Endothelial cell of umbilical vein (primary cell): ENCODE data around the gene IL17RB. TPM values are rescaled to one million over a fixed set of nuclear protein-coding genes. Genes with fewer than 3 reads are reported as not detected.

Experiments
- BruUV-seq: library from RNA; stranded (reverse); fragments of 400-500 nt; replicated peaks from 2 replicates; lab custom pipeline; 2021; lab: Mats Ljungman, UMichigan
- CTCF ChIA-PET: fragments of 300-600, 350-600 bp; sonication (Branson Sonifier 250); formaldehyde crosslinking; loops from one replicate; lab custom pipeline; 2021; ENCODE audit warnings: antibody characterized with exemption, inconsistent platforms; lab: Charles Lee
- POLR2A ChIA-PET: fragments of 300-600, 350-600 bp; sonication (Branson Sonifier 250); formaldehyde crosslinking; loops from one replicate; lab custom pipeline; 2021; ENCODE audit warnings: antibody characterized with exemption, inconsistent platforms; lab: Charles Lee
- DNase-seq: peaks from one replicate; pipeline ENCODE4 v3.0.0-alpha.2; 2011; ENCODE audit warnings: low read depth, low spot score
- FAIRE-seq: peaks from 2 replicates; lab custom pipeline; 2011; peaks lifted over from hg19 to GRCh38; lab: Jason Lieb, UNC
- H2AFZ ChIP-seq: 2 replicates; pipeline ENCODE4 v1.6.0; 2012; ENCODE audit warnings: low read depth, low read length, control low read depth, inconsistent platforms
- H3K27ac ChIP-seq: 2 replicates; pipeline ENCODE4 v1.5.1; 2011; ENCODE audit warnings: low read depth, mild to moderate bottlenecking, control low read depth, low read length, moderate library complexity; ENCODE audit not compliant: insufficient read depth
- H3K27me3 ChIP-seq, 2 experiments: 2 replicates each; pipeline versions ENCODE4 v1.6.0 to v1.6.1; 2011; ENCODE audit warnings: low read length in 2 of 2, mixed read lengths in 1 of 2; ENCODE audit not compliant: control insufficient read depth in 2 of 2, insufficient read depth in 2 of 2
- H3K36me3 ChIP-seq, 2 experiments: 2 replicates in 1 of 2; 3 replicates in 1 of 2; pipeline ENCODE4 v1.5.1; 2011; ENCODE audit warnings: low read length in 2 of 2, mild to moderate bottlenecking in 1 of 2, moderate library complexity in 1 of 2; ENCODE audit not compliant: control insufficient read depth in 2 of 2, insufficient read depth in 2 of 2; ENCODE audit errors: extremely low read depth in 1 of 2
- H3K4me1 ChIP-seq: 3 replicates; pipeline ENCODE4 v1.5.1; 2011; ENCODE audit warnings: mild to moderate bottlenecking, low read length; ENCODE audit not compliant: control insufficient read depth, insufficient read depth; ENCODE audit errors: extremely low read depth
- H3K4me2 ChIP-seq: 2 replicates; pipeline ENCODE4 v1.6.1; 2011; ENCODE audit warnings: low read length, control low read depth, mixed read lengths; ENCODE audit not compliant: insufficient read depth
- H3K4me3 ChIP-seq, 3 experiments: fragments of 200-600 bp in 1 of 3; sonication (generic), shearing (Covaris generic) in 1 of 3; replicated peaks in 1 of 3; 2 replicates each; pipeline ENCODE4 v1.5.1; 2011 to 2016; ENCODE audit warnings: control low read depth in 3 of 3, low read length in 3 of 3, mild to moderate bottlenecking in 2 of 3, inconsistent platforms in 1 of 3, low read depth in 1 of 3, moderate library complexity in 1 of 3; ENCODE audit not compliant: insufficient read depth in 1 of 3
- H3K79me2 ChIP-seq: 2 replicates; pipeline ENCODE4 v1.6.0; 2012; ENCODE audit warnings: low read length, inconsistent platforms; ENCODE audit not compliant: control insufficient read depth, insufficient read depth
- H3K9ac ChIP-seq: replicated peaks from 2 replicates; pipeline ENCODE3; 2011; ENCODE audit warnings: low read length, control low read depth; ENCODE audit not compliant: insufficient read depth; ENCODE audit errors: extremely low read depth
- H3K9me1 ChIP-seq: replicated peaks from 3 replicates; pipeline ENCODE4 v1.6.0; 2011; ENCODE audit warnings: mild to moderate bottlenecking, low read length; ENCODE audit not compliant: control insufficient read depth, insufficient read depth; ENCODE audit errors: extremely low read depth
- H3K9me3 ChIP-seq: replicated peaks from 2 replicates; pipeline ENCODE4 v1.5.1; 2012; ENCODE audit warnings: low read length, inconsistent platforms; ENCODE audit not compliant: control insufficient read depth, insufficient read depth
- H4K20me1 ChIP-seq: replicated peaks from 2 replicates; pipeline ENCODE3; 2011; ENCODE audit warnings: mild to moderate bottlenecking, low read length; ENCODE audit not compliant: control insufficient read depth, insufficient read depth; ENCODE audit errors: extremely low read depth
- EZH2 ChIP-seq: IDR thresholded peaks from 2 replicates; pipeline ENCODE4 v1.6.1; 2012; ENCODE audit warnings: borderline replicate concordance, low read depth, mild to moderate bottlenecking, moderate library complexity, low read length, inconsistent platforms; ENCODE audit not compliant: severe bottlenecking
- FOS ChIP-seq: IDR thresholded peaks from 2 replicates; pipeline ENCODE4 v1.6.1; 2011; ENCODE audit warnings: mild to moderate bottlenecking, low read length, moderate library complexity, borderline replicate concordance; ENCODE audit not compliant: insufficient read depth
- GATA2 ChIP-seq: IDR thresholded peaks from 2 replicates; pipeline ENCODE4 v1.7.0; 2011; ENCODE audit warnings: low read depth, mild to moderate bottlenecking, moderate library complexity, mixed read lengths, low read length; ENCODE audit not compliant: insufficient read length, insufficient read depth
- JUN ChIP-seq: IDR thresholded peaks from 2 replicates; pipeline ENCODE4 v1.6.1; 2011; ENCODE audit warnings: borderline replicate concordance, low read depth; ENCODE audit not compliant: insufficient read length, insufficient read depth
- MAX ChIP-seq: IDR thresholded peaks from 2 replicates; pipeline ENCODE4 v1.6.1; 2011; ENCODE audit not compliant: insufficient read depth, insufficient read length
- MYC ChIP-seq: IDR thresholded peaks from one replicate; pipeline ENCODE4 v1.6.1; 2011; ENCODE audit warnings: mild to moderate bottlenecking, low read depth, low read length
- POLR2A ChIP-seq: IDR thresholded peaks from 2 replicates; pipeline ENCODE4 v1.6.1; 2012; ENCODE audit warnings: low read depth, mild to moderate bottlenecking, control low read depth, low read length
- POLR2AphosphoS5 ChIP-seq: IDR thresholded peaks from 2 replicates; pipeline ENCODE4 v1.6.1; 2012; ENCODE audit warnings: low read depth, mild to moderate bottlenecking, control low read depth, low read length, moderate library complexity; ENCODE audit not compliant: insufficient read depth
- dilution Hi-C: fragments of 300-500 bp; cut with MboI; formaldehyde crosslinking; loops from one replicate; pipeline ENCODE4 v1.15.0; 2019; ENCODE audit warnings: low sequenced_read_pairs; ENCODE audit not compliant: extremely low pct_ligation_motif_present
- intact Hi-C: fragments of 100-400 bp; cut with micrococcal nuclease; formaldehyde crosslinking; loops from one replicate; pipeline ENCODE4 v1.10.0; 2022
- polyA plus RNA-seq, 4 experiments: library from polyadenylated mRNA; depleted of rRNA in 3 of 4; stranded (reverse) in 3 of 4; unstranded in 1 of 4; fragments of >200 nt; gene quantifications; 2 replicates each; pipeline versions ENCODE4 v1.2.1 to v1.2.3, GENCODE V29; 2011 to 2012; ENCODE audit warnings: missing spikeins in 1 of 4
- total RNA-seq: library from RNA; stranded (reverse); gene quantifications from 2 replicates; pipeline ENCODE4 v1.2.3, GENCODE V29; 2021
- TF ChIP-seq, protein P1 (sequence below), 2 donors: IDR thresholded peaks; 1 replicate in 1 of 2; 2 replicates in 1 of 2; pipeline ENCODE4 v1.5.1; 2011; ENCODE audit warnings: low read length in 2 of 2, mild to moderate bottlenecking in 2 of 2, moderate library complexity in 2 of 2, control low read depth in 1 of 2, inconsistent platforms in 1 of 2, low read depth in 1 of 2; ENCODE audit not compliant: insufficient read depth in 1 of 2; ENCODE audit errors: extremely low read depth in 1 of 2

Gene IL17RB
- total and polyA plus RNA-seq, 2 donors (not counting 3 experiments of a cell fraction or from before 2014, with no cell fraction given): 0.04 TPM; not detected in 1

GRCh38 chr3:53802256-53802880 is 44.0 kb upstream of the IL17RB start:
- H2AFZ ChIP-seq: no peak overlapping the region
- TF ChIP-seq JUN (no peak), FOS (no peak), MYC (no peak), MAX (no peak), POLR2A (no peak), GATA2 (no peak), POLR2AphosphoS5 (no peak), EZH2 (no peak)
- TF ChIP-seq, protein P1, sequence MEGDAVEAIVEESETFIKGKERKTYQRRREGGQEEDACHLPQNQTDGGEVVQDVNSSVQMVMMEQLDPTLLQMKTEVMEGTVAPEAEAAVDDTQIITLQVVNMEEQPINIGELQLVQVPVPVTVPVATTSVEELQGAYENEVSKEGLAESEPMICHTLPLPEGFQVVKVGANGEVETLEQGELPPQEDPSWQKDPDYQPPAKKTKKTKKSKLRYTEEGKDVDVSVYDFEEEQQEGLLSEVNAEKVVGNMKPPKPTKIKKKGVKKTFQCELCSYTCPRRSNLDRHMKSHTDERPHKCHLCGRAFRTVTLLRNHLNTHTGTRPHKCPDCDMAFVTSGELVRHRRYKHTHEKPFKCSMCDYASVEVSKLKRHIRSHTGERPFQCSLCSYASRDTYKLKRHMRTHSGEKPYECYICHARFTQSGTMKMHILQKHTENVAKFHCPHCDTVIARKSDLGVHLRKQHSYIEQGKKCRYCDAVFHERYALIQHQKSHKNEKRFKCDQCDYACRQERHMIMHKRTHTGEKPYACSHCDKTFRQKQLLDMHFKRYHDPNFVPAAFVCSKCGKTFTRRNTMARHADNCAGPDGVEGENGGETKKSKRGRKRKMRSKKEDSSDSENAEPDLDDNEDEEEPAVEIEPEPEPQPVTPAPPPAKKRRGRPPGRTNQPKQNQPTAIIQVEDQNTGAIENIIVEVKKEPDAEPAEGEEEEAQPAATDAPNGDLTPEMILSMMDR (IDR thresholded peaks at IDR 0.05; ENCODE audit: extremely low read depth in 1 of 2, insufficient read depth in 1 of 2, low read depth in 1 of 2, low read length in 2 of 2): no peak
- dilution Hi-C loops: no loop called here

More at GRCh38 chr3:53802256-53802880, 44.0 kb upstream of the IL17RB start:
- ChIA-PET CTCF (no interaction called here), POLR2A (no interaction called here)
- no peaks in the 10 kb centered on the region for H3K4me1 ChIP-seq
- no TSS peak for BruUV-seq
- DNase-seq: no peak
- intact Hi-C loops: no loop called here
- no peak overlapping the region for H3K4me3 ChIP-seq
- no peaks in the 10 kb centered on the region for H4K20me1 ChIP-seq
- no peaks in the 10 kb centered on the region for H3K9me3 ChIP-seq
- no peak overlapping the region for H3K27ac ChIP-seq
- no peaks in the 10 kb centered on the region for H3K36me3 ChIP-seq
- H3K9me1 ChIP-seq: no peaks in the 10 kb centered on the region
- no peak for FAIRE-seq
- no peak overlapping the region for H3K9ac ChIP-seq
- no peaks in the 10 kb centered on the region for H3K79me2 ChIP-seq
- H3K4me2 ChIP-seq: no peak overlapping the region
- H3K27me3 ChIP-seq: no peaks in the 10 kb centered on the region
